NT2/D1 (cell line): ENCODE data around the gene EVX1.

Source experiments
- SUZ12 ChIP-seq: IDR thresholded peaks from 2 replicates; pipeline ENCODE4 v1.6.1; 2011; ENCODE audit not compliant: insufficient read length, insufficient read depth; ENCODE audit errors: extremely low read depth
- YY1 ChIP-seq: IDR thresholded peaks from 2 replicates; pipeline ENCODE4 v1.6.1; 2011; ENCODE audit not compliant: insufficient read length, insufficient read depth
- ZNF274 ChIP-seq: IDR thresholded peaks from 2 replicates; pipeline ENCODE4 v1.6.1; 2011; ENCODE audit warnings: mild to moderate bottlenecking, low read depth, low read length

DNA sequence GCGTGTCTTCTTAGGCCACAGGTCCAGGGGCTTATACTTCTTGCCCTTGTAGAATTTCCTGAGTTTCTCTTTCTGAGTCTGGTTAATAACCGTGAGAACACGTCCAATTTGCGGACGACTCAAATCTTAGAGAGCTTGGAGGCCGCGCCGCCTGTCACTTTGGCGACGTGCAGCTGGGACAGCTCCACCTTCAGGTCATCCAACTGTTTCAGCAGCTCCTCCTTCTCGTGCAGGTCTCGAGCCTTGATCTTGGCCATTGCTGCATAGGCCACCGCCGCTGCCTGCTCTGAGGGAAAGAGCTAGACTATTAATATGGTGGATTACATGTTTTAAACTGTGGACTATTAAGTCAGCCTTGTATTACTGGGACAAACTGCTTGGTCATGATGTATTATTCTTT, 26.9 kb downstream of the EVX1 start:
- TF ChIP-seq ZNF274 (no peak), YY1 (no peak), SUZ12 (no peak)
